Left ventricle myocardium inferior (tissue), 1 donor: ENCODE results near the gene C2CD5. TPM values are rescaled to one million over a fixed set of nuclear protein-coding genes. Genes with fewer than 3 reads are reported as not detected.

ENCODE experiments used
- DNase-seq: peaks from one replicate; pipeline ENCODE4 v3.0.0-alpha.2; 2020
- H3K27ac ChIP-seq: fragments of 200-600 bp; replicated peaks from 2 replicates; pipeline ENCODE4 v1.8.0; 2021
- H3K27me3 ChIP-seq: fragments of 200-600 bp; 2 replicates; pipeline ENCODE4 v1.8.0; 2021; ENCODE audit warnings: low read depth
- H3K36me3 ChIP-seq: fragments of 200-600 bp; 2 replicates; pipeline ENCODE4 v1.8.0; 2021
- H3K4me1 ChIP-seq: fragments of 200-600 bp; 2 replicates; pipeline ENCODE4 v1.8.0; 2021
- H3K4me3 ChIP-seq: fragments of 200-600 bp; 2 replicates; pipeline ENCODE4 v1.8.0; 2021; ENCODE audit warnings: mild to moderate bottlenecking, moderate library complexity
- H3K9me3 ChIP-seq: fragments of 200-600 bp; replicated peaks from 2 replicates; pipeline ENCODE4 v1.8.0; 2021
- CTCF ChIP-seq: fragments of 200-600 bp; IDR thresholded peaks from 2 replicates; pipeline ENCODE4 v1.8.0; 2021; ENCODE audit warnings: antibody characterized with exemption, mild to moderate bottlenecking, borderline replicate concordance
- intact Hi-C: fragments of 100-400 bp; cut with micrococcal nuclease; formaldehyde crosslinking; loops from one replicate; pipeline ENCODE4 v1.11.0; 2022
- total RNA-seq: library from RNA; stranded (reverse); fragmentation: NEBNext Ultra II Directional; extraction: Animal tissue kit (Norgen Biotek cat#: 25700); gene quantifications from one replicate; pipeline ENCODE4 v1.2.1, GENCODE V29; 2021
- donor health status: DM: no; HTN: yes; CAD: no; lungs with severe emphysema.

Gene C2CD5
- total RNA-seq, 1 donor from 2014 or later = 22.5 TPM

GRCh38 chr12:22413592-22413991 lies 130.8 kb downstream of the C2CD5 start:
- no peak for TF ChIP-seq CTCF
- H3K36me3 ChIP-seq = no peaks in the 10 kb centered on the region
- peaks cover 36% of the 10 kb centered on the region for H3K4me1 ChIP-seq
- DNase-seq = no peak
- H3K4me3 ChIP-seq = no peak overlapping the region
- H3K27ac ChIP-seq = peak overlapping the region; percentile 73
- H3K27me3 ChIP-seq = no peaks in the 10 kb centered on the region
- intact Hi-C loops = no loop called here
- H3K9me3 ChIP-seq = no peaks in the 10 kb centered on the region

GRCh38 chr12:22412581-22412980 lies 131.8 kb downstream of the C2CD5 start:
- intact Hi-C loops = no loop called here
- no peak for TF ChIP-seq CTCF
- Histone ChIP-seq H3K9me3 (no peaks in the 10 kb centered on the region), H3K36me3 (no peaks in the 10 kb centered on the region), H3K4me3 (no peak overlapping the region), H3K4me1 (peaks cover 38% of the 10 kb centered on the region), H3K27me3 (no peaks in the 10 kb centered on the region), H3K27ac (no peak overlapping the region)
- DNase-seq = no peak

- no peak overlapping the region for H3K4me3 ChIP-seq
- no peaks in the 10 kb centered on the region for H3K27me3 ChIP-seq
- TF ChIP-seq CTCF = no peak
- H3K27ac ChIP-seq = no peak overlapping the region
- intact Hi-C loops = no loop called here
- H3K36me3 ChIP-seq = no peaks in the 10 kb centered on the region
- DNase-seq = no peak
- no peaks in the 10 kb centered on the region for H3K9me3 ChIP-seq
- peaks cover 21% of the 10 kb centered on the region for H3K4me1 ChIP-seq
Observed at GRCh38 chr12:22410486-22410885, 133.9 kb downstream of the C2CD5 start.

- Histone ChIP-seq H3K4me1 (peaks cover 16% of the 10 kb centered on the region), H3K27ac (no peak overlapping the region), H3K27me3 (no peaks in the 10 kb centered on the region), H3K9me3 (peaks cover 6% of the 10 kb centered on the region), H3K4me3 (no peak overlapping the region), H3K36me3 (no peaks in the 10 kb centered on the region)
- intact Hi-C loops = no loop called here
- DNase-seq = no peak
- TF ChIP-seq CTCF = no peak
Observed at GRCh38 chr12:22409377-22410164, 134.8 kb downstream of the C2CD5 start.

GRCh38 chr12:22408610-22409376 lies 135.5 kb downstream of the C2CD5 start:
- no peak overlapping the region for H3K27ac ChIP-seq
- no peak for DNase-seq

More at GRCh38 chr12:22408610-22409376, 135.5 kb downstream of the C2CD5 start:
- peaks cover 10% of the 10 kb centered on the region for H3K9me3 ChIP-seq
- no peak overlapping the region for H3K4me3 ChIP-seq
- intact Hi-C loops = no loop called here
- no peaks in the 10 kb centered on the region for H3K27me3 ChIP-seq
- H3K36me3 ChIP-seq = no peaks in the 10 kb centered on the region
- H3K4me1 ChIP-seq = peaks cover 12% of the 10 kb centered on the region
- no peak for TF ChIP-seq CTCF
